NCI-H2227 (cell line): Measurements from ENCODE around the gene FBP1.
A peak's percentile ranks its signal among the peaks of the same experiment; 100 is the strongest.
"Not testable (repeated sequence)": the region's sequence is repeated elsewhere in the genome, so short reads cannot be mapped to it uniquely, and the experiment has no call there.

Experiments used
- DNase-seq: peaks from one replicate; lab custom pipeline; 2025; ENCODE audit not compliant: unreplicated experiment; lab: John Stamatoyannopoulos, UW

Gene FBP1

GRCh38 chr9:94584555-94584954 is 54.8 kb downstream of the FBP1 start:
- DNase-seq: no peak

- DNase-seq: no peak
Observed at GRCh38 chr9:94581728-94582127, 57.6 kb downstream of the FBP1 start.

- DNase-seq: no peak
Observed at GRCh38 chr9:94577571-94577970, 61.7 kb downstream of the FBP1 start.

GRCh38 chr9:94577036-94577435 is 62.3 kb downstream of the FBP1 start:
- no peak for DNase-seq

- no peak for DNase-seq
Observed at GRCh38 chr9:94576131-94576530, 63.2 kb downstream of the FBP1 start.

- DNase-seq: no peak
Observed at GRCh38 chr9:94568972-94569712, 70.2 kb downstream of the FBP1 start.

GRCh38 chr9:94568250-94568889 is 70.9 kb downstream of the FBP1 start:
- DNase-seq: no peak

- DNase-seq: no peak
Observed at GRCh38 chr9:94567271-94567670, 72.0 kb downstream of the FBP1 start.

- DNase-seq: no peak
Observed at GRCh38 chr9:94566550-94566949, 72.8 kb downstream of the FBP1 start.

GRCh38 chr9:94564279-94564678 is 75.0 kb downstream of the FBP1 start:
- not testable (repeated sequence) for DNase-seq

- DNase-seq: no peak
Observed at GRCh38 chr9:94563548-94563947, 75.8 kb downstream of the FBP1 start.

- no peak for DNase-seq
Observed at GRCh38 chr9:94560237-94560636, 79.1 kb downstream of the FBP1 start.

- DNase-seq: no peak
Observed at GRCh38 chr9:94557376-94557775, 81.9 kb downstream of the FBP1 start.

GRCh38 chr9:94554439-94555331 is 84.6 kb downstream of the FBP1 start, which contains the start of gene PCAT7:
Gene PCAT7, plus strand, starts transcription at chr9:94555083.
- peak; percentile 85 for DNase-seq

GRCh38 chr9:94554078-94554438 is 85.3 kb downstream of the FBP1 start:
- peak; percentile 50 for DNase-seq
